Stromal cell of bone marrow (primary cell): ENCODE data around the gene UBTF.

ENCODE experiments used
- DNase-seq: peaks from one replicate; pipeline ENCODE4 v3.0.0-alpha.2; 2012; ENCODE audit warnings: low read depth

The UBTF gene

GRCh38 chr17:44170499-44171201 lies 48.8 kb downstream of the UBTF start, which contains the start of gene ASB16:
Gene ASB16 (plus strand): TSS chr17:44170704. CDS start chr17:44170790, 86 bp downstream.
- DNase-seq, result peak; percentile 17

- no peak for DNase-seq
Observed at GRCh38 chr17:44170135-44170498, 49.4 kb downstream of the UBTF start.

GRCh38 chr17:44167181-44167861 lies 52.2 kb downstream of the UBTF start:
- no peak for DNase-seq

- no peak for DNase-seq
Observed at GRCh38 chr17:44164476-44164875, 55.0 kb downstream of the UBTF start.

- DNase-seq, result no peak
Observed at GRCh38 chr17:44159519-44160210, 59.8 kb downstream of the UBTF start.

- DNase-seq, result no peak
Observed at GRCh38 chr17:44155488-44155887, 64.0 kb downstream of the UBTF start.
